GM12801 (cell line): ENCODE data around the gene WDFY3.

ENCODE experiments used
- TF ChIP-seq, protein P1 (sequence below): IDR thresholded peaks from one replicate; pipeline ENCODE4 v1.5.1; 2011; ENCODE audit warnings: control low read depth; ENCODE audit not compliant: insufficient read length; ENCODE audit errors: extremely low read depth

Gene WDFY3

GRCh38 chr4:84874619-84875018, 91.9 kb downstream of the WDFY3 start:
- TF ChIP-seq, protein P1, sequence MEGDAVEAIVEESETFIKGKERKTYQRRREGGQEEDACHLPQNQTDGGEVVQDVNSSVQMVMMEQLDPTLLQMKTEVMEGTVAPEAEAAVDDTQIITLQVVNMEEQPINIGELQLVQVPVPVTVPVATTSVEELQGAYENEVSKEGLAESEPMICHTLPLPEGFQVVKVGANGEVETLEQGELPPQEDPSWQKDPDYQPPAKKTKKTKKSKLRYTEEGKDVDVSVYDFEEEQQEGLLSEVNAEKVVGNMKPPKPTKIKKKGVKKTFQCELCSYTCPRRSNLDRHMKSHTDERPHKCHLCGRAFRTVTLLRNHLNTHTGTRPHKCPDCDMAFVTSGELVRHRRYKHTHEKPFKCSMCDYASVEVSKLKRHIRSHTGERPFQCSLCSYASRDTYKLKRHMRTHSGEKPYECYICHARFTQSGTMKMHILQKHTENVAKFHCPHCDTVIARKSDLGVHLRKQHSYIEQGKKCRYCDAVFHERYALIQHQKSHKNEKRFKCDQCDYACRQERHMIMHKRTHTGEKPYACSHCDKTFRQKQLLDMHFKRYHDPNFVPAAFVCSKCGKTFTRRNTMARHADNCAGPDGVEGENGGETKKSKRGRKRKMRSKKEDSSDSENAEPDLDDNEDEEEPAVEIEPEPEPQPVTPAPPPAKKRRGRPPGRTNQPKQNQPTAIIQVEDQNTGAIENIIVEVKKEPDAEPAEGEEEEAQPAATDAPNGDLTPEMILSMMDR: no peak

- TF ChIP-seq, protein P1: no peak
Measured at GRCh38 chr4:84870398-84871163, 95.9 kb downstream of the WDFY3 start.

DNA sequence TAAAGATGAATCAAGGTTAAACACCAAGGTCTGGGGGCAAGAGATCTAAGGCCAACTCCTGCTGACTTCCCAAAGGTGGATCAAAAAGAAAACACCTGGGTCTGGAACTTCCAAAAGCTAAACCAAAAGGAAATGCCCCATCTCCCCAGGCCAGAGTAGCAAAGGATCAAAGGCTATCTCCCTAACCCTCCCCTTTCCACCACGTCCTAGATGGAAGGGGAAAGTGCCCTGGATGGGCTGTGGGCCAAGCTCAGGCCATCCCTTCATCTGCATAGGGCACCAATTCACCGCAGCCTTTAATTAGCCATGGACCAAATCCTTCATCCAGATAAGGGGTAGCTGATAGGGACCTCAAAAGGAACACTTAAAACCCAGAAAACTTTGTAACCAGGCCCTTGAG, 100.2 kb downstream of the WDFY3 start:
- TF ChIP-seq, protein P1: no peak

DNA sequence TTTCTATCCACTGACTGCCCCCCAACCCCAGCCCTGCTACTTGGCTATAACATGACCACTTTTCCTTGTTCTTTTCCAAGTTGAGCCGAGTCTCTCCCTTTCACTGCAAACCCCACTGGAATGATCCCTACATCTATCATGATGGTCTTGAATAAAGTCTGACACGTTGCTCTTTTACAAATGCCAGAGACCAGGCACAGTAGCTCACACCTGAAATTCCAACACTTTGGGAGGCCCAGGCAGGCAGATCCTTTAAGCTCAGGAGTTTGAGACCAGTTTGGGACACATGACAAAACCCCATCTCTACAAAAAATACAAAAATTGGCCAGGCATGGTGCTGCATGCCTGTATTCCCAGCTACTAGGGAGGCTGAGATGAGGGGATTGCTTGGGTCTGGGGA, 100.9 kb downstream of the WDFY3 start:
- TF ChIP-seq, protein P1: no peak

DNA sequence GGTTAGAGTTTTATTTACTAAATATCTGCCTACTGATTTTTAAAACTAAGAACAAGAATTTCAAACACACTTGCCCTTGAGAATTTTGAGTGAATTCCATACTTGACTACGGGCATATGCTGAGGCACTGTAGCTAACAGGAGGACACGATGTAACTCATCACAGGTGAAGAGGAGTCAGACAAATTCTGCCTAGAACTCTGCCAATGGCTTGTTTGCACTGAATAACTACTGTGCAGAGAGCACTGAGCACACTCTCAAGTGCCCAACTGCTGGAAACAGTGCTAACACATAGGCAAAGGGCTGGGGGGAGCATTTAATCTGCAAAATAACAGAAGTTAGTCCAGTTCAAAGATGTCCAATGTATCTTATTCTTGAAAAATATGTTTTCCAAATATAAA, 104.4 kb downstream of the WDFY3 start:
- TF ChIP-seq, protein P1: no peak

DNA sequence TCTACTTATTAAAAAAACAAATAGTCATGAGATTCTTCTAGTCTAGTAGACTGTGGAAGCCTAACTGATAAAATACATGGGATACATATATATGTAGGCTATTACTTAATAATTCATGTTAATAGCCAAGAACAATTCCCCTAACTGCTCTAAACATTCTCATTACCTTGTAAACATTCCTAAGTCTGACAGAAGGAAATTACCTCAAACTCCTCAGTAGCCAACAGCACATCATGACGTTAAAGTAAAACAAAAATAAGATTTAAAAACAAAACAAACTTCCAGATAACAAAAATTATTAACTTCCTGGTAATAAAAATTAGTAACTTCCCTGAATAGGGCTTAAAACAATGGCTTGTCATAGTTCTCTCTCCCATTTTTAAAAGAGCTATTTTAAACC, 109.2 kb downstream of the WDFY3 start:
- TF ChIP-seq, protein P1: no peak

DNA sequence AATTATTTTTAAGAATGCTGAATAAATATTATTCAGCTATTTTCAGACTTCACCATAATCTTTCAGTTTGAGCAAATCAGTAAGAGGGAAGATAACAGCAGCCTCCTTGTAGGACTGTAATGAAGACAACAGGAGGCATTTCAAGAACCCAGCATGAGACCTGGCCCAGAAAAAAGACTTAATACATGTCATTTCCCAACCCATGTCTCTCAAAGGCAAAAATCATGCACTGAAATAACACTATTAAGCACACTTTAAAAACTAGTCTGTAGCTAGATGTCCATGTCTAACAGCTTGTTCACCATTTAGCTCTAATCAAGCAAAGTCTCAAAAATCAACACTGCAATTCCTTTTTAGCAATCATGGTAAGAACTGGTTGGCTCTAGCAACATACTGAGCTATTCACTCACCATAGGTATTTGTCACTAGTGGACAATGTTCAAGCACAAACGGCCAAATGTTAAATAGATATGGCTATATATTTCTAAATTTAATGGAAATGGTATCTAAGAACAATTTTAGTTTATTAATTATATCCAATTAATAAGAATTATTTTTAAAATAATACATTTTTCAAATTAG, 109.9 kb downstream of the WDFY3 start:
- TF ChIP-seq, protein P1: no peak
